GM18907 (cell line): ENCODE results near the gene UTP4.
"Not testable (repeated sequence)": the region's sequence is repeated elsewhere in the genome, so short reads cannot be mapped to it uniquely, and the experiment has no call there.

Source experiments
- ATAC-seq: cut with Tn5 transposase; IDR thresholded peaks from one replicate; pipeline ENCODE4 v1.9.1; 2021; ENCODE audit warnings: mild to moderate bottlenecking, moderate library complexity; ENCODE audit not compliant: unreplicated experiment

The UTP4 gene

DNA sequence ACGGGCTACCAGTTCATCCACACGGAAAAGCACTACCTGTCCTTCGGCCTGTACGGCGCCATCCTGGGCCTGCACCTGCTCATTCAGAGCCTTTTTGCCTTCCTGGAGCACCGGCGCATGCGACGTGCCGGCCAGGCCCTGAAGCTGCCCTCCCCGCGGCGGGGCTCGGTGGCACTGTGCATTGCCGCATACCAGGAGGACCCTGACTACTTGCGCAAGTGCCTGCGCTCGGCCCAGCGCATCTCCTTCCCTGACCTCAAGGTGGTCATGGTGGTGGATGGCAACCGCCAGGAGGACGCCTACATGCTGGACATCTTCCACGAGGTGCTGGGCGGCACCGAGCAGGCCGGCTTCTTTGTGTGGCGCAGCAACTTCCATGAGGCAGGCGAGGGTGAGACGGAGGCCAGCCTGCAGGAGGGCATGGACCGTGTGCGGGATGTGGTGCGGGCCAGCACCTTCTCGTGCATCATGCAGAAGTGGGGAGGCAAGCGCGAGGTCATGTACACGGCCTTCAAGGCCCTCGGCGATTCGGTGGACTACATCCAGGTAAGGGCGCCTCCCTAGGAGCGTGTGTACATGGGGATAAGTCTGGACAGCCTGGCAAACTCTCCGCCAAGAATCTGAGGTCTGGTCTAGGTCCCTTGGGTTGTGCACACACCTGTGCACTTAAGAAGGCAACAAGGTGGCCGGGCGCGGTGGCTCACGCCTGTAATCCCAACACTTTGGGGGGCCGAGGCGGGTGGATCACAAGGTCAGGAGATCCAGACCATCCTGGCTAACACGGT is 22.8 kb upstream of the UTP4 start:
- ATAC-seq: no peak

DNA sequence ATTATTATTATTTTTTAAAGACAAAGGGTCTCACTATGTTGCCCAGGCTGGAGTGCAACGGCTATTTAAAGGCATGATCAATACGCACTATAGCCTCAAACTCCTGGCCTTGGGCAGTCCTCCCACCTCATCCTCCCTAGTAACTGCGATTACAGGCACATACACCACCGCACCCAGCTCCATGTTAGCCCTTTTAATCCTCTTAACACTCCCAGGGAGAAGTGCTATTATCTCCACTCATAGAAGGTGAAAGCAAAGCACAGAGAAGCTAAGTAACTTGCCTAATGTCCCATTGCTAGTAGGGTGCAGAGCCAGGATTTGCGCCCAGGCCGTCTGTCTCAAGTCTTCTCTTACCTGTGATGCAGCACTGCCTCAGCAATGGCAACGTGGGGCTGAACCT is 22.0 kb upstream of the UTP4 start:
- ATAC-seq: no peak

DNA sequence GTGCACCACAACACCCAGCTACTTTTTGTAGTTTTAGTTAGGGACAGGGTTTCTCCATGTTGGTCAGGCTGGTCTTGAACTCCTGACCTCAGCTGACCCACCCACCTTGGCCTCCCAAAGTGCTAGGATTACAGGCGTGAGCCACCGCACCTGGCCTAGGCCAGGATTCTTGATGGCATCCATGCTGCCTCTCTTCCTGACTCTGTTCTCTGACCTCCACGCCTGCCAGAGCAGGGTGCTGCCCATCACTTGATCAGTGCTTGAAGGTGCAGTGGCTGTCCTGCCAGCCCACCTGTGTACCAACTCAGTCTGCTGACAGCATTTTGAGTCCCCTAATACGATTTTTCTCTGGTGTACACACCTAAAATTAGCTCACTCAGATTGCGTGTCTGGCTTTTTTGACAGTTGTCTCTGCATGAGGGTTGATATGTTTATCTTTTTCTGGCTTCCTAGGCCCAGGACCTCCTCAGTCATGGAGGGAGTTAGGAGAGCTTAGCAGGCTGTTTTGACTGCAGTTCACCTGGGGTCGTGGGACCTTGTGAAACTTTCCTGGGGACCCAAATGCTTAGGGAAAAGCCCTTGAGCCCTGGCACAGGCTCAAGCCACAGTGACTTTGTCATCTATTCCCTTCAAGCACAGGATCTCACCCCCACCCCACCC is 21.1 kb upstream of the UTP4 start:
- ATAC-seq: no peak

DNA sequence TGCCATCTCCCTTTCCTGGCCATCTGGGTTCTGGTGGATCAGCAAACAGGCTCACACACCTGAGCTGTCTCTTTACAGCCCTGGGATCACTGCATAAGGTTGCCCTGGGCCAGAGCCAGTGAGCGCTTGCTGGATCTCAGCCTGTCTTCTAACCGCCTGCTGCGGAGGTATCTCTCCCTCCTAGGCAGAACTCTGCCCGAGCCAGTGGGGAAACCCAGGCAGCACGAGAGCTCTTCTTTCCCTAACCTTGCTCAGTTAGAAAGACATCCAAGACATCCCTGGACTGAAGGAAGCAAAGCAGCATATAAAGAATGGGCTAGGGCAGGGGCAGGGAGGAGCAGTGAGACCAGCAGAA is 20.6 kb upstream of the UTP4 start:
- ATAC-seq: no peak

DNA sequence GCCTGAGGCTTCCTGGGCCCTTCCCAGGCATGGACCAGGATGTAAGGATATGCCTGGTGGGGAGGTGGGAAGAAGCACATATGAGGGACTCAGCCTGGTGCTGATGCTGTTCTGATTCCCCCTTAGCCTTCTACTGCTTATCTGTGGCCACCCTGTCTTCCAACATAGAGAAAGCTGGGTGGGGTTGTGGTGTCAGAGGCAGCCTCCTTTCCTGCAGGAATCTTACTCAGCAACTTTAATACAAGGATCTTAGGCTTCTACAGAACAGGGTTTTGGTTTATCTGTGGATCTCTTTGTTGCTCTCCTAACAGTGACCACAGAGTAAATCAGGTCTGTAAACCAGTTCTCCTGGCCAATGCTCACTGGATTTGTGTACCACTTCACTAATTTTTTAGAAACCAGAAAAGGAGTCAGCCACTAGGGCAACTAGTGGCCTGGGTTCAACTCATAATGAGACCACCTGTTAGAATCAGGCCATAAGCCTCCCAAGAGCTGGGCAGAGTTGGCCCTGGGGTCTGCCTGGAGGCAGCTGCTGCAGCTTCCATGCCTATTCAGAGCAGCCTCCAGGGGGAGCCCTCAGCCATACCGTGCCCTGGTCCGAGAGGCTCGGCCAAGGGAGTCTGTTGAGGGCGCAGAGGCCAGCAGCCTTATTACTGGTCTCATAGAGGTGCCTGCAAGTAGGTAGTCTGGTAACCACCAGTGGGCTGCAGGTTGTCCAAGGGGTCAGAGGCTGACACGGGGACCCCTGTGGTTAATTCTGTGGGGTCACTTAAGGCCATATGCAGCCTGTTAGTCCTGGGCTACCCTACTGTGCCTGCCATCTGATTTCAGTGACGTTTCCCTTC is 19.9 kb upstream of the UTP4 start:
- no peak for ATAC-seq

DNA sequence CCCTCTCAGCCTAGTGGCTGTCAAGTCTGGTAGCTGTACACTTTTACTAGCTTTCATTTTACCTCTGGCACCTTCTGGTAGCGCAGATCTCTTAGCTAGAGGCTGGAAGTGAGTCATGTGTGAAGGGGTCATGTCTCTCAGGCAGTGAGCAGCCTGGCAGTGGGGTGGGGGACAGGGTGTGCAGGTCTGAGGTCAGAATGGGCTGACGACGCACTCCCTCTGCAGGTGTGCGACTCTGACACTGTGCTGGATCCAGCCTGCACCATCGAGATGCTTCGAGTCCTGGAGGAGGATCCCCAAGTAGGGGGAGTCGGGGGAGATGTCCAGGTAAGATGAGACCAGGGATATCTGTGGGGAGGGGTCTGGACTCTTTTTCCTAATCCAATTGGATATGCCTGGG is 19.2 kb upstream of the UTP4 start:
- ATAC-seq: no peak

DNA sequence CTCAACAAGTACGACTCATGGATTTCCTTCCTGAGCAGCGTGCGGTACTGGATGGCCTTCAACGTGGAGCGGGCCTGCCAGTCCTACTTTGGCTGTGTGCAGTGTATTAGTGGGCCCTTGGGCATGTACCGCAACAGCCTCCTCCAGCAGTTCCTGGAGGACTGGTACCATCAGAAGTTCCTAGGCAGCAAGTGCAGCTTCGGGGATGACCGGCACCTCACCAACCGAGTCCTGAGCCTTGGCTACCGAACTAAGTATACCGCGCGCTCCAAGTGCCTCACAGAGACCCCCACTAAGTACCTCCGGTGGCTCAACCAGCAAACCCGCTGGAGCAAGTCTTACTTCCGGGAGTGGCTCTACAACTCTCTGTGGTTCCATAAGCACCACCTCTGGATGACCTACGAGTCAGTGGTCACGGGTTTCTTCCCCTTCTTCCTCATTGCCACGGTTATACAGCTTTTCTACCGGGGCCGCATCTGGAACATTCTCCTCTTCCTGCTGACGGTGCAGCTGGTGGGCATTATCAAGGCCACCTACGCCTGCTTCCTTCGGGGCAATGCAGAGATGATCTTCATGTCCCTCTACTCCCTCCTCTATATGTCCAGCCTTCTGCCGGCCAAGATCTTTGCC is 18.0 kb upstream of the UTP4 start:
- ATAC-seq: no peak

DNA sequence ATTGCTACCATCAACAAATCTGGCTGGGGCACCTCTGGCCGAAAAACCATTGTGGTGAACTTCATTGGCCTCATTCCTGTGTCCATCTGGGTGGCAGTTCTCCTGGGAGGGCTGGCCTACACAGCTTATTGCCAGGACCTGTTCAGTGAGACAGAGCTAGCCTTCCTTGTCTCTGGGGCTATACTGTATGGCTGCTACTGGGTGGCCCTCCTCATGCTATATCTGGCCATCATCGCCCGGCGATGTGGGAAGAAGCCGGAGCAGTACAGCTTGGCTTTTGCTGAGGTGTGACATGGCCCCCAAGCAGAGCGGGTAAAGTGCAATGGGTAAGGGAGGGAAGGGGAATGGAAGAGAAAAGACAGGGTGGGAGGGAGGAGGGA is 17.5 kb upstream of the UTP4 start:
- ATAC-seq: no peak

DNA sequence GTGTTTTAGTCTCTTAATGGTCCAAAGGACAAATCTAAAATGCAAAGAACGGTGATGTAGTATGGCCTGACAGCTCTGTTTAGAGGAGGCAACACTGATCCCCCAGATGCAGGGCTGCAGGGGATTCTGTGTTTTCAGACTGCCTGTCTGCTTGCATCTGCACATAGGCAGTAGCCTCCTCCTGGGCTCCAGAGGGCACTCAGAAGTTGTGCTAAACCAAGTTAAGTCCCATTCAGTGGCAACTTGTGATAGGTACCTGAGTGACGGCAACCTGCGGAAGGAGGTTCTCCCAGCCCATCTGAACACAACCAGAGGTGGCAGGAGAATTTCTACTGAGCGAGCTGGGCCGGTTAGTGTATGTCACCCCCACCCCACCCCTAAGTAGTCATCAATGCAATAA is 17.1 kb upstream of the UTP4 start:
- ATAC-seq: no peak

DNA sequence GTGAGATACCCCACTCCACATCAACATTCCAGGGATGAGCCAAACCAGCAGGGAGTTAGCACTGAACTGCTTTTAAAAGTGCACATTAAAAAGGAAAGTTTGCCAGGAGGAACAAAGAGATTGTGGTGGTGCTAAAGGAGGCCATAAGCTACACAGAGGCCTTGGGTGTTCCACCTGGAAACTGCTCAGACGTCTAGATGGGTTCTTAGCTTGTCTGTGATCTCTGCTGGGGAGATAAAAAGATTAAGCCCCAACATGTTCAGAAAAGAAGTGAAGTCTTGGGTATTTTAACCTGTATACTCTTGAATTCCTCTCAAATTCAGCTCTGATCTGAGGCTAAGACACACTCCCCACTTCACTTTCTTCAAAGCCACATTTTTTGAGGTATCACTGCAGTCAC is 16.6 kb upstream of the UTP4 start:
- no peak for ATAC-seq

DNA sequence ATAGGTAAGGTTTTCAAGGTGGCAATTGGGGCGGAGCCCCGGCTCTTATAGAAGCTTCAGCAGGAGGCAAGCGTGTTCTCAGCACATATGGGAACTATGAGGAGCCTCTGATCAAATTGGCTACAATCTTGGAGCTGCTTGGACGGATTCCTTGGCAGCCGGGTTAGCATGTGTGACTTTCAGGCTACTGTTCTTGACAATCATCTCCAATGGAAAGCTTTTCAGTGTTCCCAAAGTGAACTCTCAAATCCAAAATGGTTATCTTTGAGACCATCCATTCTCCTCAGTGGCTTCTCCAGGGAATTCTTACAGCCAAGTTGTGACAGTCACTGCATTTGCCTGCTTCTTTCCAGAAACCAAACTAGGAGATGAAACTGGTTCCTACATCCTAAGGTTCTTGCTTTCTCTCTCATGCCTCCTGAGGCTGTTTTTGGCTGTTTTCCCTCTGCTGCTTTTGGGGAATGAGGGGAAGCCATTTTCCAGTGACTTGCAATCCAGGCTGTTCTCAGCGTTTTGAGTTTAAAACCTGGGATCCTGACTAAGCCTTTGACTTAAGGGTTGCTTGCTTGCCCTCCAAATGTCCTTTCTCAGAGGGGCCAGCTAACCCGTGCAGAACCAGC is 16.1 kb upstream of the UTP4 start:
- ATAC-seq: no peak

DNA sequence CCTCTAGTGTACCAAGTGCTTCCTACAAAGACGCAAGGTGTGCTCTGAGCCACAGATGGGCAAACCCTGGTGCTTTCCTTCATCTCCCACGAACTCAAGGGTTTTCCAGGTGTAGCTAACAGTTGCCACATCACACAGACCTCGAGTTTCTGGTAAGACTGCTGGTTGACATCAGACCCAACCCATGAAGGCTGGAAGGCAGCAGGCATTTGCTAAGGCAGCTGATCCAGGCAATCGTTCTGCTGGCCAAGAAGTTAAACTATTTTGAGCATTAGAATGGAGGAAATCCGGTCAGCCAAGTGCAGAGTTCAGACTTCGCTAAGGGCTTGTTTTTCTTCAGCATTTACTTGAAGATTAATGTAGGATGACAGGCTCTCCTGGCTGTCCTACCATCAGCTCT is 15.5 kb upstream of the UTP4 start:
- ATAC-seq: no peak

DNA sequence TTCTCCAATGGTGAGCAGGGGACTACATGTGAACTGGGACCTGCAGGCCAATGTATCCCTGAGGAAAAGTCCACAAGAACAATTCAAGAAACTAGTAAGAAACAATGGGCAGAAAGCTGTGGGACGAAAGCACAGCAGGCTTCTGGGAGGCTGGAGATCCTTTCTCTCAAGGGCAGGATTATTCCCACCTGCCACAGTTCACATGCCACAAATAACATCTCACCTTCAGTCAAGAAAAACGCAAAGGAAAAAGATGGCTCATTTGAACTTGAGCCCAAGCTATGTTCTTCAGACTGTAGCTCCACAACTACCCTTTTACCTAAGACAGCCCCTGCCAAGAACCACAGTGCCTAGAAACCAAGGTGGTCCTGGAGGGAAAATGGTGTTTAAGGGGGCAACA is 14.0 kb upstream of the UTP4 start:
- ATAC-seq: no peak

DNA sequence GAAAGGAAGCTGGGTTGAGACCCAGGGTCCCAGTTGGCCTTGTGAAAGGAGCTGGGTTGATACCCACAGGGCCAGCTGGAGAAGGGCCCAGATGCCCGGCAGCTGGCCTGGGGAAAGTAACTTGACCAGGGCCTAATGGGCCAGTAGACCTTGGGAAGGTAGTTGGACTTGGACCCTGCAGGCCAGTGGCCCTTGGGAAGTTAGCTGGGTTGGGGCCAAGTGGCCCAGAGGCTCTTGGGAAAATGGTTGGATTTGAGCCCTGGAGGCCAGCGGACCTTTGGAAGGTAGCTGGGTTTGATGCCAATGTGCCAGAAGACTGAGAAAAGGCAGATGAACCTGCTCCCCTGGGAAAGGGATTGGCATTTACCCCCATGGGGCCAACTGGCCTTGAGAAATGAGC is 13.5 kb upstream of the UTP4 start:
- ATAC-seq: no peak

DNA sequence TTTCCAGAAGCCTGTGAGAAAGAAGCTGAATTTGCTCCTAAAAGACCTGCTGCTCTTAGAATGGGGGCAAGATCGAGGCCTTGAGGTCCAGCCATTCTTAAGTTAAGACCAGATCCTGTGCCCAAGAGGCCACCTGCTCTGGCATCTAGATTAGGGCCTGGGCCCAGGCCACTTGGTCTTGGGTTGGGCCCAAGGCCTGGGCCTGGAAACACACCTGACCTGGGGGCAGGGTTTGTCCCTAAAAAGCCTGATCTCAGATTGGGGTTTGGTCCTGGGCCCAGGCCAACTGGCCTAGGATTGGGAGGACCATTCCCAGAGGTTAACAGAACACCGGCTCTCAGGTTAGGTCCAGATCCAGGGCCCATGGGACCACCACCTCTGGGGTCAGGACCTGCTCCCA is 12.9 kb upstream of the UTP4 start:
- ATAC-seq: no peak

DNA sequence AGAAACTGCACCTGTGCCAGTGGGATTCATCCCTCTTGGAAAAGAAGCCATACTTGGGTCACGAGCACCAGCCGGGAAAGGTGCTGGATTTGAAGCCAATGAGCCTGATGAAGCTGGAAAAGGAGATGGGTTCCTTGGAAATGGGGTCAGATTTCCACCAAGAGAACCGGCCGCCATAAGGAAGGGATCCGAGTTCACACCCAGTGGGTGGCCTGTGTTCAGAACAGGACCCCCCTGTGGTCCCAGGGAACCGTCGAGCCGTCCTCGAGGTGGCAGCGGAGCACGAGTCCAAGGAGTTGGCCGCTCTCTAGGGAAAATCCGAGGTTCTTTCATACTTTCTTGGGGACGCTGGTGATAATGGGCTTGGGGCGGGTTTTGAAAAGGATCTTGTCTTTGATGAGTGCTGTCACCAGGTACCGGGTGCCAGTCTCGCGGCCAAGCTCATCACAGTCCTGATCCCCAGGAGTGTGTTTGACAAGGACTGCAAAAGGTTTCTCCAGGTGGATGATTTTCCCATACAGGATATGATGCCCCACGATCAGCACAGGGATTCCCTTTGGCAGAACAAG is 12.3 kb upstream of the UTP4 start:
- ATAC-seq: no peak

DNA sequence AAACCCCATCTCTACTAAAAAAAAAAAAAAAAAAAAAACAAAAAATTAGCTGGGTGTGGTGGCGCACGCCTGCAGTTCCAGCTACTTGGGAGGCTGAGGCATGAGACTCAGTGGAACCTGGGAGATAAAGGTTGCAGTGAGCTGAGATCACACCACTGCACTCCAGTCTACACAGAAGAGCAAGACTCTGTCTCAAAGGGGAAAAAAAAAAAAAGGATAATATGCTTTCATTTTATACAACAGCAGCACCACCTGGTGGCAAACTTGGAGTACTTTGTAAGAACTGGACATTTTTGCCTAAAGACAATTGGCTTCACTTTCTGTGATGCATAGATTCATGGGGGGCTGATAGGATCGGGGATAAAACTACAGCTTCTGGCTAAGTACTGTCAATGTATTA is 8.5 kb upstream of the UTP4 start:
- peak; percentile 46 for ATAC-seq

DNA sequence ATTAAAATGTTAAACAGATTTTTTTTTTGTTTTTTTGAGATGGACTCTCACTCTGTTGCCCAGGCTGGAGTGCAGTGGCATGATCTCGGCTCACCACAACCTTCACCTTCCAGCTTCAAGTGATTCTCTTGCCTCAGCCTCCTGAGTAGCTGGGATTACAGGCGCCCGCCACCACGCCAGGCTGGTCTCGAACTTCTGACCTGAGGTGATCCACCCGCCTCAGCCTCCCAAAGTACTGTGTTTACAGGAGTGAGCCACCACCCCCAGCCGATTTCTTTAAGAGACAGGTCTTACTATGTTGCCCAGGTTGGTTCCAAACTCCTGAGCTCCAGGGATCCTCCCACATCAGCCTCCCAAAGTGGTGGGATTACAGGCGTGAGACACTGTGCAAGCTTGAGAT is 8.0 kb upstream of the UTP4 start:
- not testable (repeated sequence) for ATAC-seq

DNA sequence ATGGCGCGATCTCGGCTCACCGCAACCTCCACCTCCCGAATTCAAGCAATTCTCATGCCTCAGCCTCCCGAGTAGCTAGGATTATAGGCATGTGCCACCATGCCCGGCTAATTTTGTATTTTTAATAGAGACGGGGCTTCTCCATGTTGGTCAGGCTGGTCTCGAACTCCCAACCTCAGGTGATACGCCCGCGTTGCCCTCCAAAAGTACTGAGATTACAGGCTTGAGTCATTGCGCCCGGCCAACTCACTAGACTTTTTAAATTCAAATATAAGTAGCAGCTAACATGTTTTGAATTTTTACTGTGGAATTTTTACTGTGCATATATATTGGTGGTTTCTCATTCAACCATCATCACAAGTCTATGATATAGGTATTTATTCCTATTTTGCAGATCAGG is 7.5 kb upstream of the UTP4 start:
- not testable (repeated sequence) for ATAC-seq

DNA sequence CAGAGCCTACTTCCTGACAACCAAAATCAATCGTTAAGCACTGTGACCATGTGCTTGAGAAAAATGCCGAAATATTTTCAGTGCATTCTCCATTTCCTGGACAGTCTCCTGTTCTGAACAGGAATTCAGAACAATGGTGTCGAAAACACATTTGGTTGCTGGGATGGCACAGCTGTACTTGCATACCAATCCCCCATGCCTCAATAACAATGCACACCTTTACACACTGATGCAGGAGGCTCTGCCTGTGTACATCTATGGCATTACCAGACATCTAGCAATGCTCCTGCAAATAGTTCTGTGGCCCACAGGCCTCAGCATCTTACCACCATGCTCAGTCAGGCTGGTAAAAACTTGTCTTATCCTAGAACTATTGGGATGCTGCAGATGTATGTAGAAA is 6.2 kb upstream of the UTP4 start:
- ATAC-seq: no peak

DNA sequence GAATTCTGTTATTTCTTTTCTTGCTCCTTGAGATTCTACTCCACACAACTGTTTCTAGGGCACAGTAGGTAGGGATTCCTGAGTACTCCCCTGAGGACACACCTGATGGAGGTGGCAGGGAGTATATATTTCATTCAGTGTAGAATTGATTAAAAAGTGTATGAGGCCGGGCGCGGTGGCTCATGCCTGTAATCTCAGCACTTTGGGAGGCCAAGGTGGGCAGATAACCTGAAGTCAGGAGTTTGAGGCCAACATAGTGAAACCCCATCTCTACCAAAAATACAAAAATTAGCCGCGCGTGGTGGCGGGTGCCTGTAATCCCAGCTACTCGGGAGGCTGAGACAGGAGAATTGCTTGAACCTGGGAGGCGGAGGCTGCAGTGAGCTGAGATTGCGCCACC is 5.6 kb upstream of the UTP4 start:
- not testable (repeated sequence) for ATAC-seq
